NB4 (cell line): ENCODE data around the gene PDK4.

ENCODE experiments used
- MYC ChIP-seq: IDR thresholded peaks from 2 replicates; pipeline ENCODE4 v1.6.1; 2011; ENCODE audit warnings: low read depth, low read length
- POLR2A ChIP-seq: IDR thresholded peaks from 2 replicates; pipeline ENCODE4 v1.6.1; 2011; ENCODE audit warnings: mild to moderate bottlenecking; ENCODE audit not compliant: insufficient read length; ENCODE audit errors: extremely low read depth
- TF ChIP-seq, protein P1 (sequence below): IDR thresholded peaks from one replicate; pipeline ENCODE4 v1.5.1; 2012; ENCODE audit warnings: low read depth, low read length
- TF ChIP-seq, protein P2 (sequence below): IDR thresholded peaks from 2 replicates; pipeline ENCODE4 v1.6.1; 2011; ENCODE audit warnings: low read depth, low read length

DNA sequence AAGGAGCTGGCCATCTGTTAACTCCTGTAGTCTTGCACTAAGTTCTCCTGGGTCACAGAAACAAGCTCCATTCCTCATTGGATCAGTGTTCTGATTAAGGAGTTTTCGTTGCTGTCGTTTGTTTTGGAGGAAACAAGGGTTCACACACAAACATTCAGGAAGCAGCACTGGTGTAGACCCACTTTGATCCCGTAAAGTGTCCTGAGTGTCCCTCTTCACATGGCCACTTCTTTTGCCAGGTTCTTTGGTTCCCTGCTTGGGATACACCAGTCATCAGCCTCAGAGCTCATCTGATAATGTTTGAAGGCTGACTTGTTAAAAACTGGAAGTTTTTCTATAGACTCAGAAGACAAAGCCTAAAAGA lies 10.9 kb downstream of the PDK4 start:
- TF ChIP-seq, protein P1, sequence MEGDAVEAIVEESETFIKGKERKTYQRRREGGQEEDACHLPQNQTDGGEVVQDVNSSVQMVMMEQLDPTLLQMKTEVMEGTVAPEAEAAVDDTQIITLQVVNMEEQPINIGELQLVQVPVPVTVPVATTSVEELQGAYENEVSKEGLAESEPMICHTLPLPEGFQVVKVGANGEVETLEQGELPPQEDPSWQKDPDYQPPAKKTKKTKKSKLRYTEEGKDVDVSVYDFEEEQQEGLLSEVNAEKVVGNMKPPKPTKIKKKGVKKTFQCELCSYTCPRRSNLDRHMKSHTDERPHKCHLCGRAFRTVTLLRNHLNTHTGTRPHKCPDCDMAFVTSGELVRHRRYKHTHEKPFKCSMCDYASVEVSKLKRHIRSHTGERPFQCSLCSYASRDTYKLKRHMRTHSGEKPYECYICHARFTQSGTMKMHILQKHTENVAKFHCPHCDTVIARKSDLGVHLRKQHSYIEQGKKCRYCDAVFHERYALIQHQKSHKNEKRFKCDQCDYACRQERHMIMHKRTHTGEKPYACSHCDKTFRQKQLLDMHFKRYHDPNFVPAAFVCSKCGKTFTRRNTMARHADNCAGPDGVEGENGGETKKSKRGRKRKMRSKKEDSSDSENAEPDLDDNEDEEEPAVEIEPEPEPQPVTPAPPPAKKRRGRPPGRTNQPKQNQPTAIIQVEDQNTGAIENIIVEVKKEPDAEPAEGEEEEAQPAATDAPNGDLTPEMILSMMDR, result no peak
- TF ChIP-seq, protein P2, sequence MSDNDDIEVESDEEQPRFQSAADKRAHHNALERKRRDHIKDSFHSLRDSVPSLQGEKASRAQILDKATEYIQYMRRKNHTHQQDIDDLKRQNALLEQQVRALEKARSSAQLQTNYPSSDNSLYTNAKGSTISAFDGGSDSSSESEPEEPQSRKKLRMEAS, result no peak
- TF ChIP-seq MYC (no peak), POLR2A (no peak)
